CD4-positive, alpha-beta T cell treated with Interleukin-4 for 4 hours (primary cell): Measurements from ENCODE around the gene VSTM2B.
"Not testable (repeated sequence)": the region's sequence is repeated elsewhere in the genome, so short reads cannot be mapped to it uniquely, and the experiment has no call there.

Experiments used
- DNase-seq: peaks from one replicate; pipeline ENCODE4 v3.0.0-alpha.2; 2020

The VSTM2B gene

DNA sequence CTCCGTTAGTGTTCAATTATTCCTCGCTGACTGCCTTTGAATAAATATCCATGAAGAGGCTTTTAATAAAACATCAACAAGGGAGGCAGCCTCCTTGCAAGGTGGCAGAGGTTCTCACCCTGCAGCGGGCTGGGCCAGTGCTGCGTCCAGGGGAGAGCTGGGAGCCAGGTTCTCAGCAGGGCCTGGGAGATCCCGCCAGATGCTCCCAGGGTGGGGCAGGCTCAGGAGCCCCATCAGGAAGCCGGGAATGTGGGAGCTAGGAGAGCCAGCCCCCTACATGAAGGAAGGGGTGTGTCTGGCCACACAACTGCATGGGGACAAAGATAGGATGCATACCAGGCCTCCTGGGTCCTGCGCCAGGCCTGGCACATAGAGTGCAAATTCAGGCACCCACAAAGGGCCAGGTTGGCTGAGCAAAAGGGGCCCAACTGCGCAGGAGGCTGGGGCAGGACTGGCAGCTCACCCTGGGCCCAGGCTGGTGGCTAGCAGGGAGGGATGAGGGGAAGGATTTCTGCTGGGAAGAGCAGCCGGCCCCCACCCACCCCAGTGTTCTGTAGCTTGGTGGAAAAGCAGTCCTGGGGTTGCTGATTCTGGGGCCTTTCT lies 22.8 kb downstream of the VSTM2B start:
- no peak for DNase-seq

GRCh38 chr19:29549105-29550070 lies 23.6 kb downstream of the VSTM2B start:
- DNase-seq, result no peak

GRCh38 chr19:29550896-29551295 lies 25.1 kb downstream of the VSTM2B start:
- no peak for DNase-seq

DNA sequence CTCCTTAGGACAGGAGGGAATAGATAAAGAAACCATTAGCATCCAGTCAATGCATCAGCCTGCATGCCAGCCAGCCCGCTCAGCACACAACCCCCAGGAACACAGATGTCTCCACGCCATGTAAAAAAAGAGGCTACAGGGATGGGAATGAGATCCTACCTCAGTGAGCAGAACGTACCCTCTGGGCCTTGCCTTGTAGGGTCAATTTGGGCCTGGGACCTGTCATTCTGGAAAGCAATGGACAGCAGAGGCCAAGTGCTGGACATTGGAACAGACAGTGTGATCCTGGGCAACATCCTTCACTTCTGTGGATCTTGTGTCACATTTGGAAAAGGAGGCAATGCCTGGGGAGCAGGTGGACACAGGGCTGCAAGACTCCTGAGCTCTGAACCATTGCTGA lies 26.0 kb downstream of the VSTM2B start:
- DNase-seq, result no peak

DNA sequence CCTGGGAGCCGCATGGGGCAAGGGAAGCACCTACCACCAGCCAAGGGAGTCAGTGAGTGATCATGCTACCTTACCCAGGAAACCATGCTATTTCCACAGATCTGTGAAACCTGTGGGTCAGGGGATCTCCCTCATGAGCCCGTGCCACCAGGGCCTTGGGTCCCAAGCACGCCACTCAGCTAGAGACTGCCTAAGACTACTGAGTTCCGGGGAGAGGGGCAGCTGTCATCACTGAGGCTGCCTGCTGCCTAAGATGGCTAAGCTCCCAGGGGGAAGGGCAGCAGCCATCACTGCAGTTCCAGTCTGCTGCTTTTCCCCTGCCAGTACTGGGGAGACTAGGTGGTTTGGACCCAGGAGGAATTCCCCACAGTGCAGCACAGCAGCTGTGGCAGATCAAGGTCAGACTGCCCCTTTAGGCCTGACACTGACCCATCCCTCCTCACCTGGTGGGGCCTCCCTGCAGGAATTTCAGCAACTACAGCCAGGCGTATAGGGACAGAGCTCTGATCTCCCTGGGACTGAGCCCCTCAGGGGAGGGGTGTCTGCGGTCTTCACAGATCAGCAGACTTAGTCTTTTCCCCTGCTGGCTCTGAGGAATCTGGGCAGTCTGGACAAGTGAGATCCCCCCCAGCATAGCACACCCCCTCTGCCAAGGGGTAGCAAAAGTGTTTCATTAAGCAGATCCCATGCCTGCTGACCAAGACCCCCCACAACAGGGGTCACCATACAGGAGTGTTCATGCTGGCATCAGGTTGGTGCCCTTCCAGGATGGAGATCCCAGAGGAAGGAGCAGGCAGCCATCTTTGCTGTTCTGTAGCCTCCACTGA lies 26.9 kb downstream of the VSTM2B start:
- no peak for DNase-seq

- no peak for DNase-seq
Measured at GRCh38 chr19:29554149-29554548, 28.4 kb downstream of the VSTM2B start.

- DNase-seq, result not testable (repeated sequence)
Measured at GRCh38 chr19:29559110-29559509, 33.3 kb downstream of the VSTM2B start.

DNA sequence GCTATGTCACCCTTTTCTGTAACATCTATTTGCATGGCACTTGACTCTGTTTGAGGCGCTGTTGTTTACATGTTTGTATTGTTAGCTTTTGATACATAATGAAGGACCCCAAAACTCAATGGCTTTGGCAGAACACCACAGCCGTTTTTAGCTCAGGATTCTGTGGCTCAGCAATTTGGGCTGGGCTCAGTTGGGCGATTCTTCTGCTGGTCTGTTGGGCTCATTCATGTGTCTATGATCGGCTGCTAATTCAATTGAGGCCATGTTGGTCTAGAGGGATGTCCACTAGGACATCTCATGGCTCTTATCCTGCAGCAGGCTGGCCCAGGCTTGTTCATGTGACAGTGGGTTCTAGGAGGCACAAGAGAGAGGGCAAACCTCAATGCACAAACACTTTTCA lies 33.9 kb downstream of the VSTM2B start:
- DNase-seq, result no peak

DNA sequence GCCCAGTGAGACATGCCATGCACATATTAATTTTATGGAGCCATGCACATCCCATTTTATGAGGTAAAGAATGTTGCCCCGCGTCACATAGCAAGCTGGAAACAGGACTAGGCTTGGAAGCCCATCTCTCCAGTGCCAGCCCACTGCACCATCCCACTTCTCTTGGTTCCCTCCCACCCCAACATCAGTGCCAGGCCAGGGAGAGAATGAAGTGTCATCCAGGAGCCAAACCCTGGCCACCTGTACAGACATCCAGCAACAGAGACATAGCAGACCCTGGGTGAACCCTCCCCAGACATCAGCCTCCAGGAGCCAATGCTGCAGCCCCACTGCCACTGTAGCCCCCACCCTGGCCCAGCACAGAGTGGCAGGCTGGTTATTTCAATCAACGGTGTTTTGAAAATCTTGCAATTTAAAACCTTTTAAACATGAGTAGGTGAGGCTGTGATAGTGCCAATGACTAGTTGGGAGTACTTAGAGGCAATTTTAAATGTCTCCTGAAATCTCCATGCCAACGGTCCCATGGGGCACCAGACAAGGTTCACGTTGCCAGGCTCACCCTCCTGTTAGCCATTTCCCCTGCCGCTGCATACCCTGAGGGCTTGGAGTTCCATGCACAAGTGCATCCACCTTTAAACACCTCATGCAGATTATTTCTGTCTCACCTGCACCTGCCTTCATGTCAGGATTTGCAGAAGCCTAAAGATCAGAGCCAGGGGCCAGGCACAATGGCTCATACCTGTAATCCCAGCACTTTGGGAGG lies 34.7 kb downstream of the VSTM2B start:
- no peak for DNase-seq

DNA sequence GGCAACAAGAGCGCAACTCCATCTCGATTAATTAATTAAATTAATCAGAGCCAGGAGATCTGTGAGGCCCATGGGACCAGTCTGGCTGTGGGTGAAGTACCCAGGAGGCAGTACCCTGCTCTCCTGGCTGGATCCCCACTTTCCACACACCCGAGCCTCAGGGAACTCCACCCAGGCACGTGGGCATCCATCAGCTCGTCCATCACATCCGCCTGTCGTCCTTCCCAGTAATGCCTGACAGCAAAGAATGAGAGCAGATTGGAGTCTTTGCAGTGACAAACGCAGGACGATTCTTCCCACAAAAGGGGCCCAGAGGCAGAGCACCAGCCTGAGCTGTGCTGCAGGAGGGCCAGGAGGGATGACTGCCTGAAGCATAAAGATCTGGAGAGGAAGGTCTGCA lies 35.8 kb downstream of the VSTM2B start:
- DNase-seq, result no peak

GRCh38 chr19:29562299-29563297 lies 36.8 kb downstream of the VSTM2B start:
- DNase-seq, result no peak

DNA sequence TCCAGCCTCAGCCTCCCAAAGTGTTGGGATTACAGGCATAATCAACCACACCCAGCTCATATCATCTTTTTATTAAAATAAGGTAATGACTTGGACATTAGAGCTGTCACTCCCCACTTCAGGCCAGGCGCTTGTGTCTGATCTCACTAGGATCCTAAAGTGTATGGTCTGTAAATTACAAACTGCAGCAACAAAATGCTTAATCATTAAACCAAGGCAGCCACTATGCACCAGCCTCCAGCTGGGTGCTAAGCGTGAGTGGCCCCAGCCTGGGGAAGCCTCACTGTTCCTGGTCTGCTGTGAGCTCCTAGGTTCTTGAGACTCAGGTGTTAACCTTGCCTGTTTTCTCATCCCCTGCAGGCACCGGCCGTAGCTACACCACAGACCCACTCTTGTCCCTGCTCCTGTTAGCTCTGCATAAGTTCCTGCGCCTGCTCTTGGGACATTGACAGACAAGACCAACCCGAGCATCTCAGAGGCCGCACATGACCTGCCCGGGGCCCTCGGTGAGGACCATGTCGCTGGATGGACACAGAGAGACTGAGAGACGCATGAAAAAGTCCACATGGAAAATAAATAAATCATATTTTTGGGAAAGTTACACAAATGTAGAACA lies 37.8 kb downstream of the VSTM2B start:
- DNase-seq, result no peak

DNA sequence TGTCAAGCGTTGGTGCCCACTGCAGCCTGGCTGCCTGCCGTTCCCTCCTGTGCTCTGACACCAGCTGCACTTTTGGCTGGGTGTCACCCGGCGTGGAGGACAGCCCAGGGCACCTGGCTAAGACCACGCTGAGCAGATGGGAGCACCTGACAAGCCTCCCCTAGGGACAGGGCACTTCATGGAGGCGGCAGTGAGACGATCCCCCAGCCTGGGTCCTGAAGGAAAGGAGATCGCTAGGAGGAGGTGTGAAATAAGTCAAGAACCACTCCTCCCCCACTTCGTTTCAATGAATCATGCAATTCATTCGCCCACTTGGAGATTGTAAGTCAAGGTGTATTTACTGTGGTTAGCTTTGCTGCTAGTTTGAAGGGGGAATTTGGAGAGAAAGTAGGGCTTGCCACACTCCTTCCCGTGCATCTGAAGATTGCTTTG lies 38.8 kb downstream of the VSTM2B start:
- DNase-seq, result no peak

DNA sequence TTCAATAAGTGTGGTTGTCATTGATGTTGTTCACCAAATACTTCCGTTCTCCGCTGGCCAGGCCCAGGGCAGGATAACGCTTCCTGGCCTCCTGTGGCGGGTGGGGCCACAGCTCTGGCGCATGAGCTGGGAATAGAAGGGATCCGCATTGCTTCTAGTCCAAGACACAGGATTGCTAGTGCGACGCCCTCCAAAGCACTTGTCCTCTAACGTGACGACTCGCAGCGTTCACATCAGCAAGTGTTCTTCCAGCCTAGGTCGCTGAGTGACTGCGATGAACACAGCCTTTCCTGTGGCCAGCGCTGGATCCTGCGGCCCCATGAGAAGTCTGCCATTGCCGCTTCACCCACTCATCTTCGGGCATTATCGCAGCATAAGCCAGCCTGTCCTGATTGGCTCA lies 39.4 kb downstream of the VSTM2B start:
- no peak for DNase-seq

GRCh38 chr19:29566496-29567054 lies 40.8 kb downstream of the VSTM2B start:
- DNase-seq, result no peak

DNA sequence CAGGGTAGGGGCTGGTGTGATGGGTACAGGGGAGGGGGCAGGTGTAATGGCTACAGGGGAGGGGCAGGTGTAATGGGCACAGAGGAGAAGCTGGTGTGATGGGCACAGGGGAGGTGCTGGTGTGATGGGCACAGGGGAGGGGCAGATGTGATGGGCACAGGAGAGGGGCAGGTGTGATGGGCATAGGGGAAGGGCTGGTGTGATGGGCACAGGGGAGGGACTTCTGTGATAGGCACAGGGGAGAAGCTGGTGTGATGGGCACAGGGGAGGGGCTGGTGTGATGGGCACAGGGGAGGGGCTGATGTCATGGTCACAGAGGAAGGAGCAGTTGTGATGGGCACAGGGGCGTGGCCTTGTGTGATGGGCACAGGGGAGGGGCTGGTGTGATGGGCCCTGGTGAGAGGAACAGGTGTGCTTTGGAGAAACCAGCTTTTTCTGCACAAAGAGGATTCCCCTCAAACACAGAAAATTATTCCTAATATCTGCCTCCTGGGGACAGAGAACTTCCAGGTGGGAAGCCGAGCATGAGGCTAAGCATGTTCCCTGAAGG lies 41.6 kb downstream of the VSTM2B start:
- no peak for DNase-seq

DNA sequence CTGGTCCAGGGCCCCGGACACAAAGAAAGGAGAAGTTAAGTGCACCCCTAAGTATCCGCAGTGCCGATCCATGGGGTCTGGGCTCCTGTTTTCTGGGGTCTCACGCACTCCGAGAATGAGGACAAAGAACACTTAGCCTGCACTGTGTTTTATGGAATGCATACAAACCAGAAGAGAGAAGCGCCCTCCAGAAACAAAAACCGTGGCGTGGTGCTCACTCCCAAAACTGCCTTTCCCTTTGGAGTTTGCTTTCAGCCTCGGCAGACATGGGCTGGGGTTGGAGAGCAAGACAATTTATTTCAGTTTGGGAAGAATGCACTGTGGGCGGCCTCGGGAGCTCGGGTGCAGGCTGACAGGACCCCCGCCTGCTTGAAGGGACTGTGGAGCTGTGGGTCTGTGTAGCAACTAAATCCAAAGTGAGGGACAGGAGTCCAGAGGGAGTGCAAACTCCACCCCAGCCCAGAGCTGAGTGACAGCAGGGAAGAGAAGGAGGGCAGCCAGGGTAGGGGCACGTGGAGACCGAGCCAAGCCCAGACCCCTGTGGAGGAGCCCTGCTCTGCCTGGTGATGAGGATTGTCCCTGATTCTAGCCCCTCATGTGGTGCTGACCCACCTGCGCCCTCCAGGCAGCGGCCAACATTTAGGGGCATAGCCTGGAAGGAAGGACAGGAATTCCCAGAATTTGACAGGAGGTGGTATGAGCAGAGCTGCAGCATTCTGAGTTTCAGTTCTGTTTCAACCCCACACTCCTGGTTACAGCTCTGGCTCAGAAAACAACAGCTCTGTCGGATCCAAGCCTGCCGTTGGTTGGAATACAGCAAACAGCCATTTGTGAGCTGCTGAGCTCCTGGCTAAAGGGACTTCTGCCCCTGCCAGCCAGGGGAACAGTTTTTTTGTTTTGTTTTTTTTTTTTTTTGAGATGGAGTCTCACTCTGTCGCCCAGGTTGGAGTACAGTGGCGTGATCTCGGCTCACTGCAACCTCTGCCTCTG lies 42.5 kb downstream of the VSTM2B start:
- no peak for DNase-seq

DNA sequence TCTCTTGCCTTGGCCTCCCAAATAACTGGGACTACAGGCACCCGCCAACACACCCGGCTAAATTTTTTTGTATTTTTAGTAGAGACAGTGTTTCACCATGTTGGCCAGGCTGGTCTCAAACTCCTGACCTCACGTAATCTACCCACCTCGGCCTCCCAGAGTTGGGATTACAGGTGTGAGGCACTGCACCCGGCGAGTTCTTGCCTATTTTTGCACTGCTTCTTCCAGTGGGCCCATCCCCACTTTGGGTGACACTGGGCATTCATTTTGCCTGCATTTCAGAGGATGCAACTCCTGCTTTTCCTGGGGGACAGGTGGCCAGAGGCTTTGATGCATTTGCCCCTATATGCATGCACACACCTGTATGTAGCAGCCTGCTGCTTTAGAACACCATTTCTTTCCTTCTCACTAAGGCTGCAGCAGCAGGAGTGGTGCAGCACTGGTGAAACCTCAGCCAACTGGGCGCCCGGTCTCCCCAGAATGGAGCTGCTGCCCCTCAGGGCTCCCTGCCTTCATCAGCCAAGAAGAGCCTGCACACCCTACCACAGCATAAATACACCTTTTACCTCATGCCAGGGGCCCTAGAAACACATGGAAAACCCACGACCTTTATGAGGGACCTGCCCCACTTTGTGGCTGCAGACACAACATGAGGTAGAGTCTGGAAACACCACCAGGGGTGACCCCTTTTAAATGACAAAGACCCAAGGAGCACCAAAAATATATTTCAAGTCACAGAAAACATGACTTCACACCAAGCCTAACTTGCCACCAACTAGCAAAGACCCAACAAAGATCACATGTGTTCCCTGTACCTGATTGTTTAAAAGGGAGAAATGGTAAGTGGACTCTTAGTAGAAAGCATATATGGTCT lies 43.5 kb downstream of the VSTM2B start:
- no peak for DNase-seq
